ENCODE measurements around the gene P3H1. TPM values are rescaled to one million over a fixed set of nuclear protein-coding genes. Genes with fewer than 3 reads are reported as not detected.
A peak's percentile ranks its signal among the peaks of the same experiment; 100 is the strongest.

P3H1 gene
- total and polyA plus RNA-seq, 3 experiments from 2014 or later: 11.1 to 38.5 (median 35.6) TPM

GRCh38 chr1:42737986-42738677, 28.7 kb downstream of the P3H1 start:
- H3K4me3 Mint-ChIP-seq: no peak overlapping the region
- POLR2A ChIA-PET: no interaction called here

DNA sequence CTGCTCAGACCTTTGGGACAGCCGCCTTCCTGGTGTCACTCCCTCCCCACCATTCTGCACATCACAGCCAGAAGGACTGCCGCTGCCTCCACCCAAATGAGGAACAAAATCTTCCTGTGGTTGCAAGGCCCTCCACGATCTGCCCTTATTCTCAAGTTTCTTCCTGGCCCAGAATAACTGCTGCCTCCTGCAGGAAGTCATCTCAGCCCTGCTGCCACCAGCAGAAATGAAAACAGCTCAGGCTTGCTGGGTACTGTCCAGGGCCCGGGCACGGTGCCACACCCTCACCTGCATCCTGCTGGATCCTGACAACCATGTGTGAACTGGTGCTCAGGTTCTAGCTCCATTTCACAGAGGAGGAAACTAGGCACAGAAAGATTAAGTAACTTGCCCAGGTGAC, 29.6 kb downstream of the P3H1 start:
- CTCF ChIA-PET: no interaction called here
- Histone ChIP-seq H3K27me3 (ENCODE audit: insufficient read depth, low read length, poor library complexity, severe bottlenecking) (no peaks in the 10 kb centered on the region), H3K4me3 (ENCODE audit: low read length) (no peak overlapping the region), H3K9me3 (ENCODE audit: low read length) (no peaks in the 10 kb centered on the region), H3K4me1 (ENCODE audit: insufficient read depth, low read length) (peaks cover 3% of the 10 kb centered on the region), H3K36me3 (ENCODE audit: insufficient read depth, low read length) (no peaks in the 10 kb centered on the region), H3K27ac (ENCODE audit: low read depth, low read length) (no peak overlapping the region)
- no peak for DNase-seq
- POLR2A ChIA-PET: no interaction called here
- Mint-ChIP-seq H3K9me3 (no peaks in the 10 kb centered on the region), H3K27me3 (peaks cover 0 to 3% of the 10 kb centered on the region in 2 donors), H3K36me3 (no peaks in the 10 kb centered on the region), H3K4me1 (peaks cover 0 to 7% (median 2%) of the 10 kb centered on the region in 3 donors), H3K27ac (peak overlapping the region in 4 of 8 donors; percentile 24 to 76 (median 58)), H3K4me3 (no peak overlapping the region)

More at GRCh38 chr1:42737986-42738677, 28.7 kb downstream of the P3H1 start:
- H3K27ac ChIP-seq (ENCODE audit: low read depth, low read length): no peak overlapping the region
- H3K36me3 ChIP-seq (ENCODE audit: insufficient read depth, low read length): no peaks in the 10 kb centered on the region
- peaks cover 3% of the 10 kb centered on the region for H3K4me1 ChIP-seq (ENCODE audit: insufficient read depth, low read length)
- Mint-ChIP-seq H3K36me3 (no peaks in the 10 kb centered on the region), H3K27ac (peak overlapping the region in 1 of 8 donors; percentile 50), H3K9me3 (no peaks in the 10 kb centered on the region), H3K27me3 (peaks cover 0 to 3% of the 10 kb centered on the region in 2 donors), H3K4me1 (peaks cover 0 to 7% (median 2%) of the 10 kb centered on the region in 3 donors)
- H3K9me3 ChIP-seq (ENCODE audit: low read length): no peaks in the 10 kb centered on the region
- DNase-seq: no peak
- no peaks in the 10 kb centered on the region for H3K27me3 ChIP-seq (ENCODE audit: insufficient read depth, low read length, poor library complexity, severe bottlenecking)
- no peak overlapping the region for H3K4me3 ChIP-seq (ENCODE audit: low read length)
- CTCF ChIA-PET: no interaction called here

DNA sequence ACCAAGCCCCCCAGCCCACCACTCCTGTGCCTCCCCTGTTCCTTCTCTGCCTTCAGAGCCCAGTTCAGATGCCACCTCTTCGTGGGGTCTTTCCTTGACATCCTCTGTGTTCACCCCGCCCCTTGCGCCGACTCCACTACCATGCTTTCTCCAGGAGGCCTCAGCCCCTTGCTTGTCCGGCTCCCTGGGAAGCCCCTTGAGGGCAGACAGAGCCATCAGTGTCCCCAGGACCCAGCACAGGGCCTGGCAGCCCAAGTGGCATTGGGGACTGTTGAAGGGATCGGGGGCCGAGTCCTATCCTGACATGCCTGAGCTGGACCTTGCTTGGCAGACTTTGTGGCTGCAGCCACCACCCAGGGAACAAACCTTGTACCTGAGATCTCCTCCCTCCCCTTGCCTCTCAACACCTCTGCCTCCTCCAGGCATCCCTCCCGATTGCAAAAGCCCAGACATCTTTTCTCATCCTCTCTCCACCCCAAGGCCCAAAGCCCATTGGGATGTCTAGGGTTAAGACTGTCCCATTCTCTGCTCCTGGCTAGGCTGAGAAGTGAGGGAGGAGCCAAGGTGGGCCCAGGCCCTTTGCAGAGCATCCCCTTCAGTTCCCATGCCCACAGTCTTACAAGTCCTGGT, 30.1 kb downstream of the P3H1 start:
- Histone ChIP-seq H3K27ac (ENCODE audit: low read depth, low read length) (no peak overlapping the region), H3K27me3 (ENCODE audit: insufficient read depth, low read length, poor library complexity, severe bottlenecking) (no peaks in the 10 kb centered on the region), H3K9me3 (ENCODE audit: low read length) (no peaks in the 10 kb centered on the region), H3K36me3 (ENCODE audit: insufficient read depth, low read length) (no peaks in the 10 kb centered on the region), H3K4me1 (ENCODE audit: insufficient read depth, low read length) (peaks cover 3% of the 10 kb centered on the region), H3K4me3 (ENCODE audit: low read length) (no peak overlapping the region)
- peaks cover 0 to 3% of the 10 kb centered on the region in 2 donors for H3K27me3 Mint-ChIP-seq
- no peak overlapping the region for H3K4me3 Mint-ChIP-seq
- H3K36me3 Mint-ChIP-seq: no peaks in the 10 kb centered on the region
- no peaks in the 10 kb centered on the region for H3K9me3 Mint-ChIP-seq
- H3K4me1 Mint-ChIP-seq: peaks cover 0 to 7% (median 2%) of the 10 kb centered on the region in 3 donors
- CTCF ChIA-PET: interaction anchor here (1.0 kb wide), 1 partner anchor 10 kb away, joined by 3 read pairs; no protein-coding TSS in a partner anchor
- DNase-seq: no peak
- POLR2A ChIA-PET: no interaction called here
- peak overlapping the region in 2 of 8 donors; percentile 75 to 76 for H3K27ac Mint-ChIP-seq

GRCh38 chr1:42736152-42736551, 30.7 kb downstream of the P3H1 start:
- H3K4me1 ChIP-seq (ENCODE audit: insufficient read depth, low read length): peaks cover 3% of the 10 kb centered on the region
- POLR2A ChIA-PET: no interaction called here
- H3K27ac Mint-ChIP-seq: no peak overlapping the region
- no peaks in the 10 kb centered on the region for H3K27me3 ChIP-seq (ENCODE audit: insufficient read depth, low read length, poor library complexity, severe bottlenecking)
- H3K9me3 ChIP-seq (ENCODE audit: low read length): no peaks in the 10 kb centered on the region
- DNase-seq: no peak
- H3K4me3 ChIP-seq (ENCODE audit: low read length): no peak overlapping the region
- no peaks in the 10 kb centered on the region for H3K36me3 ChIP-seq (ENCODE audit: insufficient read depth, low read length)
- H3K4me1 Mint-ChIP-seq: peaks cover 0 to 7% (median 2%) of the 10 kb centered on the region in 3 donors
- no peaks in the 10 kb centered on the region for H3K9me3 Mint-ChIP-seq
- no peaks in the 10 kb centered on the region for H3K36me3 Mint-ChIP-seq
- H3K27me3 Mint-ChIP-seq: peaks cover 0 to 3% of the 10 kb centered on the region in 2 donors
- no peak overlapping the region for H3K27ac ChIP-seq (ENCODE audit: low read depth, low read length)
- no peak overlapping the region for H3K4me3 Mint-ChIP-seq
- CTCF ChIA-PET: interaction anchor here (1.0 kb wide), 1 partner anchor 11 kb away, joined by 3 read pairs; no protein-coding TSS in a partner anchor

GRCh38 chr1:42735477-42736105, 31.2 kb downstream of the P3H1 start:
- no peak for DNase-seq
- Mint-ChIP-seq H3K9me3 (no peaks in the 10 kb centered on the region), H3K36me3 (no peaks in the 10 kb centered on the region), H3K4me1 (peaks cover 0 to 7% (median 2%) of the 10 kb centered on the region in 3 donors), H3K4me3 (no peak overlapping the region), H3K27ac (no peak overlapping the region), H3K27me3 (peaks cover 0 to 3% of the 10 kb centered on the region in 2 donors)
- Histone ChIP-seq H3K36me3 (ENCODE audit: insufficient read depth, low read length) (no peaks in the 10 kb centered on the region), H3K9me3 (ENCODE audit: low read length) (no peaks in the 10 kb centered on the region), H3K4me1 (ENCODE audit: insufficient read depth, low read length) (peaks cover 3% of the 10 kb centered on the region), H3K4me3 (ENCODE audit: low read length) (no peak overlapping the region), H3K27ac (ENCODE audit: low read depth, low read length) (no peak overlapping the region), H3K27me3 (ENCODE audit: insufficient read depth, low read length, poor library complexity, severe bottlenecking) (no peaks in the 10 kb centered on the region)
- ChIA-PET CTCF (interaction anchor here (1.0 kb wide), 1 partner anchor 11 kb away, joined by 3 read pairs; no protein-coding TSS in a partner anchor), POLR2A (interaction anchor here (0.6 kb wide), 1 partner anchor 13 kb away, joined by 5 read pairs; no protein-coding TSS in a partner anchor)

DNA sequence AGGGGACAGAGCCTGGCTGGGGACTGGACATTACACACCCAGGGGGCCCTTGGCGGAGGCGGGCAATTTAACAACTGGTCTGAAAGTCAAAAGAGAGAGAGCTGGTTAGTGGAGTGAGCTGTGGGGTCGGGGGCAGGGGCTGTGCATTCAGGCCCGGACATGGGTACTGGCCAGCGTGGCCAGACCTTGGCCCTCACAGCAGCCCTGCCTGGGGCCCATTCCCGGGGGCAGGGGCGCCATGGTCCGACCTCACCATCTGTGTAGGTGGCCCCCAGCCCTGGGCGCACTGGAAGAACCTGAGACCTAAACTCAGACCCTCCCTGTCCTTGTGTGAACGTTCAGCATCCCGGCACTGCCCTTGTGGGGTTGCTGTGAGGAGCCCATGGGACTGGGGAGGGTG, 31.8 kb downstream of the P3H1 start:
- H3K9me3 ChIP-seq (ENCODE audit: low read length): no peaks in the 10 kb centered on the region
- no peaks in the 10 kb centered on the region for H3K9me3 Mint-ChIP-seq
- no peak overlapping the region for H3K4me3 Mint-ChIP-seq
- no peaks in the 10 kb centered on the region for H3K36me3 Mint-ChIP-seq
- H3K27ac Mint-ChIP-seq: no peak overlapping the region
- ChIA-PET POLR2A (interaction anchor here (0.6 kb wide), 1 partner anchor 13 kb away, joined by 5 read pairs; no protein-coding TSS in a partner anchor), CTCF (no interaction called here)
- no peak overlapping the region for H3K27ac ChIP-seq (ENCODE audit: low read depth, low read length)
- no peak for DNase-seq
- peaks cover 0 to 3% of the 10 kb centered on the region in 2 donors for H3K27me3 Mint-ChIP-seq
- H3K27me3 ChIP-seq (ENCODE audit: insufficient read depth, low read length, poor library complexity, severe bottlenecking): no peaks in the 10 kb centered on the region
- no peak overlapping the region for H3K4me3 ChIP-seq (ENCODE audit: low read length)
- H3K36me3 ChIP-seq (ENCODE audit: insufficient read depth, low read length): no peaks in the 10 kb centered on the region
- H3K4me1 Mint-ChIP-seq: peaks cover 0 to 7% (median 2%) of the 10 kb centered on the region in 3 donors
- peaks cover 3% of the 10 kb centered on the region for H3K4me1 ChIP-seq (ENCODE audit: insufficient read depth, low read length)

- Mint-ChIP-seq H3K27me3 (peaks cover 0 to 3% of the 10 kb centered on the region in 2 donors), H3K4me3 (no peak overlapping the region), H3K36me3 (no peaks in the 10 kb centered on the region), H3K4me1 (peaks cover 0 to 7% (median 2%) of the 10 kb centered on the region in 3 donors), H3K27ac (no peak overlapping the region), H3K9me3 (no peaks in the 10 kb centered on the region)
- POLR2A ChIA-PET: no interaction called here
- no peak overlapping the region for H3K27ac ChIP-seq (ENCODE audit: low read depth, low read length)
- H3K9me3 ChIP-seq (ENCODE audit: low read length): no peaks in the 10 kb centered on the region
- H3K4me1 ChIP-seq (ENCODE audit: insufficient read depth, low read length): peaks cover 3% of the 10 kb centered on the region
- H3K27me3 ChIP-seq (ENCODE audit: insufficient read depth, low read length, poor library complexity, severe bottlenecking): no peaks in the 10 kb centered on the region
- H3K4me3 ChIP-seq (ENCODE audit: low read length): no peak overlapping the region
- DNase-seq: no peak
- CTCF ChIA-PET: no interaction called here
- H3K36me3 ChIP-seq (ENCODE audit: insufficient read depth, low read length): no peaks in the 10 kb centered on the region
Measured at GRCh38 chr1:42734201-42735035, 32.4 kb downstream of the P3H1 start.
